GM20000 (cell line): Measurements from ENCODE around the gene FAM107B.

ENCODE experiments used
- DNase-seq: peaks from one replicate; pipeline ENCODE4 v3.0.0; 2012; ENCODE audit warnings: low spot score
- CTCF ChIP-seq: IDR thresholded peaks from 2 replicates; pipeline ENCODE4 v1.5.1; 2012; ENCODE audit warnings: mild to moderate bottlenecking, control low read depth; ENCODE audit errors: extremely low read depth, missing control alignments

The FAM107B gene

DNA sequence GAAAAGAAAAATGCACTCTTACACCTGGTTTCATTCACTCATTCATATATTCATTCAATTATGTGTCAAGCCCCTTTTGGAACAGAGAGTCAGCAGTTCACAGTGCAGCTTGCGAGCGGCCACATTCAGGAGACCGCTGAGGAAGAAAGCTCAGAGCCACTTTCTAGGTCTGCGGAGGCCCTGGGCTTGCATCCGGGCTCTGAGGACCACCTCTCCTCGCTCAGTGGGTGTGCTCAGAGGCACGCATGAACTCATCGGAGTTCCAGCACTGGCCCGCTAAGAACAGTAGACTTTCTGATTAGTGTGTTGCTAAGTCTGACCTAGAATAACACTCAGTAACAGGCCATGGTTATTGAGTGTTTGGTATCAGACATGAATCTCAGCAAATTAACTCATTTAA is 1.8 kb upstream of the FAM107B start:
- TF ChIP-seq CTCF: no peak
- DNase-seq: no peak

- no peak for TF ChIP-seq CTCF
- no peak for DNase-seq
Observed at GRCh38 chr10:14775656-14776055, 959 bp upstream of the FAM107B start.

DNA sequence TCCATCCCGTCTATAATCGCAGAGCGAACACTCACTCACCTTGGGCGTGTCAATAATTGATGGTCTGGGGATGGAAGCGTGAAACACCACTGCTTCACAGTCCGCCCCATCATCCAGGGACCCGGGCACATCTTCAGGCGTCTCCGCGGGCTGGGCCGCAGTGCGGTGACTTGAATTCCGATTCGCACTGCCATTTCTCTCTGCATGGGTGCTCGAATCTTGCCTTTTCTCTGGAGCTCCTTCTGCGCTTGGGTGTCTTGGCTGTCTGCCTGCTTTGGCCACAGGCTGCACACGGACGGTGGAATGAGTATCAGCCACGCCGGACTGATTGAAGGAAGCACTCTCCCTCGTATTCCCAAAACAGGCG is 500 bp downstream of the FAM107B start:
- DNase-seq: no peak
- TF ChIP-seq CTCF: no peak

GRCh38 chr10:14773551-14774213 is 1.0 kb downstream of the FAM107B start:
- no peak for TF ChIP-seq CTCF
- no peak for DNase-seq

- no peak for TF ChIP-seq CTCF
- no peak for DNase-seq
Observed at GRCh38 chr10:14772399-14772798, 2.3 kb downstream of the FAM107B start.

DNA sequence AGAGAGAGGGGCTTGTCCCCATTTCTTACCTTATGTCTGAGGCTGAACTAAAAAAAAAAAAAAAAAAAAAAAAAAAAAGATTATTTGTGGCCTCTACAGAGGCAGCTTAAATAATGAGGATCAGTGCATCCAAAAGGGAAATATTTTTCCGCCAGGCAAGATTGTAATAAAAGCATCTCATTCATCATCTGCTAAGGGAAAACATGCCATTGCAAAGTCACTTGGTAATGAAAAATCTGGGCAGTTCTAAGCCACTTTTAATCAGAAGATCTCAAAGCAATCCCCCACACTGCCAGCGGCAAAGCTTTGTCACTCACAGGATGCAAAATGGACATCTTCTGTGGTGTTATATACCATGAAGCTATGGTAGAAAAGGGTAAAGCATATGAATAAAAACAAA is 3.8 kb downstream of the FAM107B start:
- DNase-seq: no peak
- TF ChIP-seq CTCF: no peak

DNA sequence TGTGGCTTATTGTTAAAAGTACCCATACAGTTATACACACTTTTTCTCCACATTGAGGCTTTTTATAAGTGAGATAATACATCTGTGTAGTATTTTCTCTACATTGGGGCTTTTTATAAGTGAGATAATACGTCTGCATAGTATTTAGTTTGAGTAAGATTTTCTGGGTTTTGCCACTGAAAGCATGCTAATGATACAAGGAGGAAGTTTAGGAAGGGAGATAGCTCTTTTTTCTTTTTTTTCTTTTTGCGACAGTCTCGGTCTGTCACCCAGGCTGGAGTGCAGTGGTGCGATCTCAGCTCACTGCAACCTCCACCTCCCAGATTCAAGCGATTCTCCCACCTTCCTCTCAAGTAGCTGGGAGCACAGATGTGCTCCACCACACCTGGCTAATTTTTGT is 13.3 kb downstream of the FAM107B start:
- TF ChIP-seq CTCF: no peak
- no peak for DNase-seq
